Right lung (tissue), 5 donors: ENCODE data around the gene TECPR1. TPM values are rescaled to one million over a fixed set of nuclear protein-coding genes. Genes with fewer than 3 reads are reported as not detected.

ENCODE experiments used
- DNase-seq, 2 donors: peaks; one replicate each; pipeline ENCODE4 v3.0.0-alpha.2; 2013
- polyA plus RNA-seq, 5 donors: library from polyadenylated mRNA; unstranded; fragments of 120-200 nt; gene quantifications; one replicate each; pipeline versions ENCODE4 v1.2.1 to v1.2.3, GENCODE V29; 2013; ENCODE audit warnings: inconsistent platforms in 1 of 5, low replicate concordance in 1 of 5; ENCODE audit not compliant: insufficient read length in 5 of 5, insufficient read depth in 1 of 5

TECPR1 gene
- polyA plus RNA-seq, 5 donors, result 20.3 to 29.7 (median 25.4) TPM

GRCh38 chr7:98249106-98249505 lies 2.9 kb downstream of the TECPR1 start:
- no peak for DNase-seq

- no peak for DNase-seq
Measured at GRCh38 chr7:98248156-98248555, 3.9 kb downstream of the TECPR1 start.

GRCh38 chr7:98244871-98245270 lies 7.2 kb downstream of the TECPR1 start:
- DNase-seq, result no peak

GRCh38 chr7:98242934-98243333 lies 9.1 kb downstream of the TECPR1 start:
- no peak for DNase-seq

- no peak for DNase-seq
Measured at GRCh38 chr7:98242342-98242741, 9.7 kb downstream of the TECPR1 start.

- no peak for DNase-seq
Measured at GRCh38 chr7:98241674-98242241, 10.3 kb downstream of the TECPR1 start.

GRCh38 chr7:98240961-98241673 lies 10.9 kb downstream of the TECPR1 start:
- no peak for DNase-seq

- DNase-seq, result no peak
Measured at GRCh38 chr7:98238976-98239375, 13.1 kb downstream of the TECPR1 start.

- DNase-seq, result no peak
Measured at GRCh38 chr7:98238076-98238475, 14.0 kb downstream of the TECPR1 start.

GRCh38 chr7:98236355-98237185 lies 15.5 kb downstream of the TECPR1 start:
- no peak for DNase-seq

- no peak for DNase-seq
Measured at GRCh38 chr7:98235901-98236300, 16.1 kb downstream of the TECPR1 start.

GRCh38 chr7:98234429-98235147 lies 17.4 kb downstream of the TECPR1 start:
- DNase-seq, result no peak

GRCh38 chr7:98233219-98234070 lies 18.6 kb downstream of the TECPR1 start:
- no peak for DNase-seq

- DNase-seq, result no peak
Measured at GRCh38 chr7:98232799-98233198, 19.2 kb downstream of the TECPR1 start.

- no peak for DNase-seq
Measured at GRCh38 chr7:98232263-98232585, 19.8 kb downstream of the TECPR1 start.

- DNase-seq, result no peak
Measured at GRCh38 chr7:98231493-98232262, 20.4 kb downstream of the TECPR1 start.

- DNase-seq, result no peak
Measured at GRCh38 chr7:98230746-98231471, 21.1 kb downstream of the TECPR1 start.

GRCh38 chr7:98229991-98230745 lies 21.9 kb downstream of the TECPR1 start:
- no peak for DNase-seq

GRCh38 chr7:98229441-98229840 lies 22.6 kb downstream of the TECPR1 start:
- DNase-seq, result no peak
